ENCODE data around the gene TM9SF3. TPM values are rescaled to one million over a fixed set of nuclear protein-coding genes. Genes with fewer than 3 reads are reported as not detected.

The TM9SF3 gene
- total RNA-seq, 1 experiment from 2014 or later, result 74.1 TPM

DNA sequence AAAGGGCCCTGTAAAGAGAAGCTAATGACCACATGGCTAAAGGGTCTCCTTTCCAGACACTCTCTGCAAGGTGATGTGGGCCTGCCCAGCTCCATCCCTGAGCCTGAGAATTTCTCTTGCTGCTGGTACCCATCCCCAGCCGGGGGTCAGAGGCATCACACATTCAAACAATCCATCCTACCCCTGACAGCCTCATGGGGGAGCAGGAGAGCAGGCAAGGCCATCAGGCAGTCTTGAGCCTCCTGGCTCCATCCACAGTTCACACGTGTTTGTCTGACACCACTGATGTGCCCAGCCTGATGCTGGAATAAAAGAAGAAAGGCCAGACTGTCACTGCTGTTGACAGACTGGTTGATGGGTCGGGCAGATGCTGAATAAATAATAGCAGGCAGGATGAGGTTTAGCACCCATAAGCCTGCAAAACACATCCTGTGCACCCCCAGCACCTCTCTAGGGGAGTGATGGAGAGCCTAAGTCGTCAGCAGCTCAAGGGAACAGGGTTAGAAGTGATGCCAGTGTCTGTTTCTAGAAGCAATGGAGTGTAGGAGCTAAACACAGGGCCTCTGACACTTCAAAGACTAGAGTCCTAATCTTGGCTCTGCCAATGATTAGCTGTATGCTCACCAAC, 116.6 kb downstream of the TM9SF3 start:
- DNase-seq (ENCODE audit: low read depth), result peak; percentile 35

- DNase-seq (ENCODE audit: low read depth), result no peak
Observed at GRCh38 chr10:96468845-96469244, 118.0 kb downstream of the TM9SF3 start.

Other genes with a start within 250 kb of the TM9SF3 start
- gene OPALIN, start 228.0 kb downstream of the TM9SF3 start, total RNA-seq (2014; rRNA removed; shearing (Covaris generic)), result not detected in 2 replicates
- 0.15 and 0.29 TPM in 2 replicates for gene TLL2, start 73.1 kb downstream of the TM9SF3 start, total RNA-seq (2014; rRNA removed; shearing (Covaris generic))
- 2.1 and 2.7 TPM in 2 replicates for gene PIK3AP1, start 133.5 kb upstream of the TM9SF3 start, total RNA-seq (2014; rRNA removed; shearing (Covaris generic))
- 10.6 and 12.3 TPM in 2 replicates for gene LCOR, start 245.3 kb upstream of the TM9SF3 start, total RNA-seq (2014; rRNA removed; shearing (Covaris generic))

Measured in Daoy (cell line).